GM21390 (cell line): ENCODE measurements around the gene SMIM14.
"Not testable (repeated sequence)": the region's sequence is repeated elsewhere in the genome, so short reads cannot be mapped to it uniquely, and the experiment has no call there.

Experiments
- ATAC-seq: cut with Tn5 transposase; IDR thresholded peaks from one replicate; pipeline ENCODE4 v1.9.1; 2021; ENCODE audit not compliant: unreplicated experiment

The SMIM14 gene

DNA sequence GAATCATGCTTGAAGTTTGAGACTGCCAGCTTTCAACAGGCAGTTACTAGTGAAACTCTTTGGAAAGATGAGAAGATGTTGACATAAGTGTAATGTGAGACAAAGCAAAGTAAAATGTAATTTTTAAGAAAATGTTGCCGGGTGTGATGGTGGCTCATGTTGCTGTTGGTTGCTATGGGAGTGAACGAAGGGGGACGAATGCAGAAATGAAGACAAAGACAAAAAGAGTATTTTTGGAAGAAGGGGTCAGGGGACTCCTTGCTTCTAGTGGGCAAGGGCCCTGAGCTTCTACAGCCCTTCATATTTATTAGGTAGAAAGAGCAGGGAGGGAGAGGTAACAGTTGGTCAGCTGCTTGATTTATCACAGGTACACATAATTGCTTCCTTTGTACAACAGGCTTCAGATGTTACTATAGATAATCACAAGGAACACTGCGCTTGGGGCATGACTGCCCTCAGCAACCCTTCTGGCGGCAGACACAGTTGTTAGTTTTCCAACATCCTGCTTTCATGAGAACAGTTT is 99.5 kb downstream of the SMIM14 start:
- ATAC-seq: no peak

DNA sequence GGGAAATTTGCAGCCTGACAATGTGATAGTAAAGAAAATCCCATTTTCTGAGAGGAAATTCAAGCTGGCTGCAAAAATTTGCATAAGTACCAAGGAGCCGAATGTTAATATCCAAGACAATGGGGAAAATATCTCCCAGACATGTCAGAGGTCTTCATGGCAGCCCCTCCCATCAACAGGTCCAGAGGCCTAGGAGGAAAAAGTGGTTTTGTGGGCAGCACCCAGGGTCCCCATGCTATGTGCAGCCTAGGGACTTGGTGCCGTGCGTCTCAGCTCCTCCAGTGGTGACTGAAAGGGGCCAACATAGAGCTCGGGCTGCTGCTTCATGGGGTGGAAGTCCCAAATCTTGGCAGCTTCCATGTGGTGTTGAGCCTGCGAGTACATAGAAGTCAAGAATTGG is 105.1 kb downstream of the SMIM14 start:
- no peak for ATAC-seq

DNA sequence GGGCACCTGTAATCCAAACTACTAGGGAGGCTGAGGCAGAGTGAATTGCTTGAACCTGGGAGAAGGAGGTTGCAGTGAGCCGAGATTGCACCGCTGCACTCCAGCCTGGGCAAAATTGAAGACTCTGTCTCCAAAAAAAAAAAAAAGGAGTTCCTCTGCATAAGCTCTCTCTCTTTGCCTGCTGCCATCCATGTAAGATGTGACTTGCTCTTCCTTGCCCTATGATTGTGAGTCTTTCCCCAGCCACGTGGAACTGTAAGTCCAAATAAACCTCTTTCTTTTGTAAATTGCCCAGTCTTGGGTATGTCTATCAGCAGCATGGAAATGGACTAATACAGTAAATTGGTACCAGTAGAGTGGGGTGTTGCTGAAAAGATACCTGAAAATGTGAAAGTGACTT is 106.4 kb downstream of the SMIM14 start:
- ATAC-seq: not testable (repeated sequence)

DNA sequence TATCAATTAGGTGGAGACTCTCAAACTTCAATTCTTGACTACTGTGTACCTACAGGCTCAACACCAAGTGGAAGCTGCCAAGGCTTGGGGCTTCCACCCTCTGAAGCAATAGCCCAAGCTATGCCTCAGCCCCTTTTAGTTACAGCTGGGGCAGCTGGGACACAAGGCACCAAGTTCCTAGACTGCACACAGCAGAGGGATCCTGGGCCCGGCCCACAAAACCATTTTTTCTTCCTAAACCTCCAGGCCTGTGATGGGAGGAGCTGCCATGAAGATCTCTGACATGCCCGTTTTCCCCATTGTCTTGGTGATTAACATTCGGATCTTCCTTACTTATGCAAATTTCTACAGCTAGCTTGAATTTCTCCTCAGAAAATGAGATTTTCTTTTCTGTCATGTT is 108.0 kb downstream of the SMIM14 start:
- ATAC-seq: no peak

DNA sequence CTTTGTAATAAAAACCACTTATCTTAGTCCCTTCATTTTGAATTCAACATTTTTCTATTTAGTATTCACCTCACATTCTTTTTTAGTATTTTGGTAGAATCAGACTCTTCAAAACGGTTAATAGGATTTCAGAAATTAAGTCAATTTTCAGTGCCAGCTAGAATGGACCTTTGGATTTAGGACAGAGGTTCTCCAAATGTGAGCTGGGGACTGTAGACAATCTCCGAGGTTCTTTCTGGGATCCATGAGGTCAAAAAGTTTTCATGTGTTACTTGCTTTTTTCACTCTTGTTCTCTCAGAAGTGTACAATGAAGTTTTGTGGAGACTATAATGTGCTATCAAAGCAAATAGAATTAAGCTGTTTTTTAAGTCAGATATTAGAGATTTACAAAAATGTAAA is 109.1 kb downstream of the SMIM14 start:
- ATAC-seq: no peak

DNA sequence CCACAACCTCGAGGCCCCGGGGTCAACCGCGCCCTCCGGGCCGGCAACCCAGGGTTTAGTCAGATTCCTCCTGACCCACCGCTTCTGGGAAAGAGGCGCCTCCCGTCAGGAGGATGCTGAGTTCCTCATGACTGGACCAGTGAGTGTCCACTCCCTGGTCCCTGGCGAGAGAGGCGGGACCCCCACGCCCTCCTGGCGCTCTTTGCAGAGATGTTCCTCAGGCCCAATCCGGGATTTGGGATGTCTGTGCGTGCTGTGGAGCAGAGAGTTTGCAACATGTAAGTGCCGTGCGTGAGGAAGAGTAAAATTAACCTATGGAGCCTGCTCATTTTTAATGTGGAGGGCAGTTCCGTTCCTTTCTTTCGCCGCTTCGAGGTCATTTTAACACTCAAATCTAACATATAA is 110.6 kb downstream of the SMIM14 start:
- ATAC-seq: no peak

DNA sequence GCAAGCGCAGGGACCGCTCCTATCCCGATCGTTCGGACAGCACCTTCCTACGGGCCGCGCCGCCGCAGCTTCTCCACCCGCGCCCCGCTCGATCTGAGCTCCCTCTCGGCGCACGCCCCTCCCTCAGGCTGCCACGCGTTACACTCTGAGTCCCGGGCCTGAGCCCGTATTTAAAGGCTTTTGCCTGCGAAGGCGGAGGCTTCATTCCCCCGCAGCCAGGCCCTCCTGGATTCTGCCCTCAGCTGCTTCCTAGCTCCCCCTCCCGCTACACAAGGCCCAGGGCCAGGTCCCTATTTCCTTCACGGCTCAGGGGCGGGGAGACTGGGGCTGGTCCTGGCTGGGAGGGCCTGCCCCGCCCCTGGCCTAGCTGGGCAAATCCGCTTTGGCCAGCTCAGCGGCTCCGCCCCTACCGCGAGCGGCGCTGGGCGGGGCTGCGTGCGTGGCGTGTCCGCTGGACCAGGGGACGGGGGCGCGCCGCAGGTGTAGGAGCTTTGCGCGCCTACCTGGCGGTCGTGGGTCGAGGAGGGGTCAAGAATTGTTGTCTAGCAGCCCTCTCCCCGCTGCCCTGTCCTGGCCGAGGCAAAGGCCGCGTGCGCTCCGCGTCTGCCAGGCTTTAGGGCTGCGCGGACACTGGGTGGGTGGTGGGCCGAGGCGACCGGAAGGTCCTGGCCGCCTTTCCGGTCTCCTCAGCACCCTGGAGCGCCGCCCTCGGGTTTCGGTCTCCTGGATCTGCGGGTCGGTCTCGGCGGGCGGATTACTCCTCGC is 111.2 kb downstream of the SMIM14 start, which contains the start of gene UGDH:
TSS of gene UGDH (minus strand) at position 144 of the 765 bp plus-strand sequence. CDS start 5,927 bp downstream, outside the sequence.
- ATAC-seq: peak; percentile 96

DNA sequence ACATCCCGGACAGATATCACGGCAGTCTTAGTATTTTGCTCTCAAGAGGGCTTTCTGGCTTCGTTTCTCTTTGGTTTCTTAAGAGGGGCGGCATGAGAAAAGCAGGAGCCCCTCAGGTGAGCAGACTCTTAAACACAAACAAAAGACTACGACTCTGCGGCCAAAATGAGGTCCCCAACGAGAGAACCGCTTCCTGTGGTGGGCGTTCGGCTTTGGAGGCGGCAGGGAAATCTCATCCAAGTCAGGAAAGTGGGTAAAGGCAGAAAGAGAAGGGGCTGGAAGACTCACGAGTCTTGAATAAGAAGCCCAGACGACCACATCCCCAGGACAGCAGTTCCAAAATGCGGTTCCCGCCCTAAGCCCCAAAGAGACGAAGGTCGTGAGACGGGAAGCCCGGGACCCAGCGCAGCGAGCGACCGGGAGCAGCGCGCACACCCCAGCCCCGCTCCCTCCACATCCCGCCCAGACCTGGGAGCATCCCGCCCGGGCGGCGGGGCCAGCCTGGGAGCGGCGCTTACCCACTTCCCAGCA is 111.8 kb downstream of the SMIM14 start:
- ATAC-seq: peak; percentile 17

DNA sequence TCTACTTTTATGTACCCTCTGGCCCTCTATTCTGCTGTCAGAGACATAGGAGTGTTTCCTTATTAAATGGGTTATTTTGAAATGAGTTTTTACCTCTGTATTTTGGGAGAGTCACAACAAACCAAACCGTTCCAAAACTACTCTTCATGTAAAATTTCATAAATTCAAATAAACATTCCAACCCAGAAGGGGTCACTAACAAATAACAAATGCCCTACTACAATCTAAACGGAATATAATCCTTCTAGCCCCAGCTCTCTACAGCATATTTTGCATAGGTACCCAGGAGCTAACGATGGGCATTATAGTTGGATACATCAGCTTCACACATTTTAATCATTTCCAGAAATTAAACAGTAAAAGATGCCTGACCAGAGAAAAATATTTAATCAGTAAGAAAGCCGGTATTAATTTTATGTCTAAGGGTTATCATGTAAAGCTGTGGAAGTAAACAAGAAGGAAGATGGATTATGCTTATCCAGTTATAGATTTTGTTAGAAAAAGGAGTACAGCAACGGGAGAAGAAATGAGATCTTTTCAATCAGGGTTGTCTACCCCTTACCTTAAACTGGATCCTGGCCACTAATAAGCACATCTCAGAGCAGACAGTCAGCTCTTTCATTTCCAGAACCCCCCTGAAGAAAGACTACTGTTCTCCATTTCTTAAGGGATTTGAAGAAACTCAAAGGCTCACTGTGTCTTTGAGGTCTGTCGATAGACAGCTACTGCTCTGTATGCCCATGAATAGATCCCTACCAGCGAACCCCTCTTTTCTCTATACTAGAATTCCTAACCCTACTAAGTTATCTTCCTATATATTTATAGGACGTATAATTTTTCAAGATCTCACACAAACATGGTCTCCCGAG is 112.6 kb downstream of the SMIM14 start:
- no peak for ATAC-seq

DNA sequence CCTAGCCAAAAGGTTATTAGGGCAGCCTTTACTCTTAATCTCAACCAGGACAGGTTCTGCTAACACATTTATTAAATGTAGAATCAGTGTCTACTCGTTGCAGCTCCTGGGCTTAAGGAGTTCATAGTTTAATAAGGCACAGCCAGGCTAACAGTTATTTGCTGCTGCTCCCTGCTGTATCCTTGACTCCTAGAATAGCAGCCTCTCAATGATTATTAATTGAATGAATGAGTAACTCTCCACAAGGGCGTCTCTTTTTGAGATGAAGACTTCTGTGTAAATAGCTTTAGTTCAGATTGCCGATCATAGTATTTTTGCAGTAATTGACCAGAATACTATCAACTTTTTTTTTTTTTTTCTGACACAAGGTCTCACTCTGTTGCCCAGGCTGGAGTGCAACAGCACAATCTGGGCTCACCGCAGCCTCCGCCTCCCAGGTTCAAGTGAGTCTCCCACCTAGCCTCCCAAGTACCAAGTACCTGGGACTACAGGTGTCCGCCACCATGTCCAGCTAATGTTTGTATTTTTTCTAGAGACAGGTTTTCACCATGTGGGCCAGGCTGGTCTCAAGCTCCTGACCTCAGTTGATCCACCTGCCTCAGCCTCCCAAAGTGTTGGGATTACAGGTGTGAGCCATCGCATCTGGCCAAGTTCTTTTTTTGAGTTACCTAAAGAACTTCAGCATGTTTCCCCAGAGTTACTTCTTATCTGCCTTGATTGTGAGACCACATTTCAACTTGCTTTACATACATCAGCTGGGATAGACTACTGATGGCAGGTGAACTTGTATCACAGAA is 114.3 kb downstream of the SMIM14 start:
- no peak for ATAC-seq

DNA sequence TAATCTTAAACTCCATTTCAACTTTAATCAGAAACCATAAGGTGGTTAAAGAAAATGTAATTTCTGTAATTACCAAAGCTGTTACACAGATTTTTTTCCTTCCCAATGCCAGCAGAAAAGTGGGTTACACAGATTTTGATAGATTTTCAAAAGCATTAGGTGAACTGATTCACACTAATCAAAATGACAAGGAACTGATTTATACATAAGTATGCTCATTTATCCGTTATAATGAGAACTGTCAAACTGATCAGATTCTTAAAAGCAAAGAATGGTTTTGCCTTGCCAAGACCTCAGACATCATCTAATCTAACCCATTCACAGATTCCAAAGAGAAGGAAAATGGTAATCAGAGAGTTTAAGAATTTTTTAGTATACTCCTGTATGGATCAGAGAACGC is 116.6 kb downstream of the SMIM14 start:
- no peak for ATAC-seq

DNA sequence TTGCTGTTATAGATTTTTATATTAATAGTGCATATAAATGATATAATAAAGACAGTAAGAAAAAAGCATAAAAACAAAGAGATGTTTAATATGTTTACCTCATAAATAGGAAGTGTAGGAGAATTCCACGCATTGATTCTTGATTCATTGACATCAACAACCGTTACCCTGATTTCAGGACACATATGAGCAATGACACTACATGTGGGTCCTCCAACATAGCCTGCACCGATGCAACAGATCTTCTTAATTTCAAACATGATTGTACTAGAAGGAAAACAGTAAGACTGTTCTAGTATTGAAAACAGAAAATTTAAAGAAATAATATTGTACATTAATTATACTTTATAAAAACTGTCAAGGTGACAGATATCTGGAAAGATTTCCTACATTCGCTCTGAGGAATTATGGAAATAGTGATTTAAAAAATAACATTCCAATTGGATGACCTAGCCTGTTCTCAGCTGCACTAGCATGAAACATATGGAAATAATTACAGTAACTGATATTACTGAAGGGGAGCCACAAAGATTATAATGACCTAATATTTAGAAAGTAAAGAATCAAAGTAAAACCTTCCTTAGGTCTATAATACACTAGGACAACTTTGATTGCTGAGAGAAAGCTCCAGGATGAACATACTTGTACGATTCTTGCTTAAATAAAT is 117.3 kb downstream of the SMIM14 start:
- ATAC-seq: no peak

DNA sequence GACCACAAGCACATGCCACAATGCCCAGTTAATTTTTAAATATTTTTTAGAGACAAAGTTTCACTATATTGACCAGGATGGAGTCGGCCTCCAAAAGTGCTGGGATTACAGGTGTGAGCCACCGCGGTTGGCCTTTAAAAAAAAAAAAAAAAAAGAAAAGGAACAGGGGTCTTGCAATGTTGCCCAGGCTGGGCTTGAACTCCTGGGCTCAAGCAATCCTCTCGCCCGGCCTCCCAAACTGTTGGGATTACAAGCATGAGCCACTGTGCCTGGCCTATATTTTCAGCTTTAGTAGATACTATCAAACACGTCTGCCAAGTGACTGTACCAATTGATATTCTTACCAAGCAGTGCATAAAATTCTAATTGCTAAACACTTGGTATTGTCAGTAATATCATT is 120.2 kb downstream of the SMIM14 start:
- ATAC-seq: no peak

DNA sequence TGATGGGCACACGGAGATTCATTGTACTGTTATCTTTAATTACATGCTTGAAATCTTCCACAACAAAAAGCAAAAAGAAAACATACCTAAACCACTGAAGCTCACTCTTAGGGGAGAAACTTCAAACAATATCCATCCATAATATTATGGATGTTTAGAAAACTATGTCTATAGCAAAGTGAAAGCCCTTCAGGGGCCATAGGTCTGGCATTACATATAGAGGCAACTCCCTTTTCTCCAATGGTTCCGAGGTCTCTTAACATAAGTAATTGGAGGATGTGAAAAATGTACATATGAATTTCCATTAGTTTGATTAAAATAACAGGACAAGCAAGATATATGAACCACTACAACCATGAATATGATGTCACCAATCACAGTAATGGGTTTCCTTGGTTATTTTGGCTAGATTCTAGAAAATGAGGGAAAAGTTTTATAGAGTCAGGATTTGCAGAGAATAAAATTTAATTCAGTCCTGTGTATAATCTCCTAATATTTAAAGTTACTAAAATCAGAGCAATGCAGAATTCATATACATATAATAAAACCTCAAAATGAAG is 122.2 kb downstream of the SMIM14 start:
- ATAC-seq: no peak

DNA sequence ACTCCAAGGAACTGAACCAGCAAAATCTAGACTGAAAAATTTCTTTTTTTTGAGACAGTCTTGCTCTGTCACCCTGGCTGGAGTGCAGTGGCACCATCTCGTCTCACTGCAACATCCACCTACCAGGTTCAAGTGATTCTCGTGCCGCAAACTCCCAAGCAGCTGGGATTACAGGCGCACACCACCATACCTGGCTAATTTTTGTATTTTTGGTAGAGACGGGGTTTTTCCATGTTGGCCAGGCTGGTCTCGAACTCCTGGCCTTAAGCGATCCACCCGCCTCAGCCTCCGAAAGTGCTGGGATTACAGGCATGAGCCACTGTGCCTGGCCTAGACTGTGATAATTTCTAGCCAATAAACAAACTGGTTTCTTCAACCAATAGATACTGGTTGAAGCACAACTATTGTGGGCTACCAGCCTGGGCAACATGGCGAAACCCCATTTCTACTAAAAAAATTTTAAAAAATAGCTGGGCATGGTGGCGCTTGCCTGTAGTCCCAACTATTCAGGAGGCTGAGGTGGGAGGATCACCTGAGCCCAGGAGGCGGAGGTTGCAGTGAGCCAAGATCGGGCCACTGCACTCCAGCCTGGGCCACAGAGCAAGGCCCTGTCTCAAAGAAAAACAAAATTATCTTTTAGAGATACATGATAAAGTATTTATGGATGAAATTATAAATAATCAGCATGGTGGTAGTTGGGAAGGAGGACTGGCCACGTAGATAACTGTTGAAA is 122.8 kb downstream of the SMIM14 start:
- ATAC-seq: not testable (repeated sequence)

DNA sequence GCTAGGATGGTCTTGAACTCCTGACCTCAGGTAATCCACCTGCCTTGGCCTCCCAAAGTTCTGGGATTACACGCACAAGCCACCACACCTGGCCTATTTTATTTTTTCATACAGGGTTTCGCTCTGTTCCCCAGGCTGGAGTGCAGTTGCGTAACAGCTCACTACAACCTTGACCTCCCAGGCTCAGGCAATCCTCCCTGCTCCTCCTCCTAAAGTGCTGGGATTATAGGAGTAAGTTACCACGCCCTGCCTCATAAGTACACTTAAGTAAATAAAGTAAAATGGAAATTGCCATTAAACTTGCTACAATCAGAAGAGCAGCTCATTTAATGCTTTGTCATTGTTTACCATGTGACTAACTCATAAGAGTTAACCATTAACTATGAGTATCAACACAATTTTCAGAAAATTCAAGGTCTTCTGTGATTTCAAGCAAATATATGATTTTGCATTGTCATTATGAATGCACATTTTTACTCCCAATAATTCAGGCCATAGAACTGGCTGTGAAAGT is 123.7 kb downstream of the SMIM14 start:
- no peak for ATAC-seq

DNA sequence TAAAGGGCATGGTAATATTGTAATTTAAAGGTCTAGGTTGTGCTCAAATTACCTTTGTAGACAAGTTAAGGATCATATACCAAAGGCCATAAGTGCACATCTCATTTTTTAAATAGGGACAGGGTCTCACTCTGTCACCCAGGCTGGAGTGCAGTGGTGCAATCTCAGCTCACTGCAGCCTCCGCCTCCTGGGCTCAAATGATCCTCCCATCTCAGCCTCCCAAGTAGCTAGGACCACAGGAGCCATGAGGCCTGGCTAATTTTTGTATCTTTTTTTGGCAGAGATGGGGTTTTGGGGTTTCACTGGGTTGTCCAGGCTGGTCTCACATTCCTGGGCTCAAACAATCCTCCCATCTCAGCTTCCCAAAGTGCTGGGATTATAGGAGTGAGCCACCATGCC is 124.4 kb downstream of the SMIM14 start:
- not testable (repeated sequence) for ATAC-seq

DNA sequence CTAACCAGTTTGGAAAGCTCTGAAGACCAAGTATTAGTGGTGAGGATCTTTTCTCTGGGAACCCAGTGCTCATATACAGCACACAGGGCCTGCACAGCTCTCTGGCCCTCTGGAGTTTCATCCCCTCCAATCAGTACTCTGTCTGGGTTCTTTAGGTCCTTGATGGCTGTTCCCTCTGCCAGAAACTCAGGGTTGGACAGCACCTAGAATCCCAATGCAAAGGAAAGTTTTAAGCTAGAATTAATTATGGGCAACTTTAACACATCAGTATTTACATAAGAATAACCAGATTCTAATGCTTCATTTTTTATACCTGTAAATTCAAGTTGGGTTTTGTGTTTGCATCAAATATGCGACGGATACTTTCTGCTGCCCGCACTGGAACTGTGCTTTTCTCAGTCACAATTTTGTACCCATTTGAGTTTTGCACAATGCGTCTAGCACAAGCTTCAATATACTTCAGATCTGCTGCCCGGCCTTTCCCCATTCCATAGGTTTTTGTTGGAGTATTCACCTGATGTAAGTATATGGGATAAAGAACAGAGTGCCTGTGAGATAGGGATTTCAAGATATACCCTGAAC is 128.2 kb downstream of the SMIM14 start:
- ATAC-seq: no peak

DNA sequence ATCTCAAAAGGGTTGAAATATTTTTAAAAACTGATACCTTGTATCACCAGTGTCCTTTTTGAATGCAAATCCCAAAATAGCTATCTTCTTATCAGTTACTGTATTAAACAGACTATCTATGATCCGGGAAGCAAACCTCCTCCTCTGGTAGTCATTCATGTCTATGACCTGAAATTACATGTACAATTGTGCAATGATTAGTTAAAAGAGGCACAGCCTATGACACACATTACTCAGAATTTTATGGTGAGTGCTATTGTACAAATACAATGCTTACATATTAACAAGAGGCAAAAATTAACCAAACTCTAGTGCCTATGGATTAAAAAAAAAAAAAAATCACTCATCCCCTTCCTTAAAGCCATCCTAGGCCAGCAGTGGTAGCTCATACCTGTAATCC is 133.1 kb downstream of the SMIM14 start:
- ATAC-seq: no peak
